Endothelial cell of hepatic sinusoid (primary cell): ENCODE data around the gene FIGNL2.

Experiments used
- in situ Hi-C: cut with HindIII; loops from 2 replicates; pipeline ENCODE4 v1.10.0; 2017; ENCODE audit warnings: low sequenced_read_pairs

FIGNL2 gene, protein sequence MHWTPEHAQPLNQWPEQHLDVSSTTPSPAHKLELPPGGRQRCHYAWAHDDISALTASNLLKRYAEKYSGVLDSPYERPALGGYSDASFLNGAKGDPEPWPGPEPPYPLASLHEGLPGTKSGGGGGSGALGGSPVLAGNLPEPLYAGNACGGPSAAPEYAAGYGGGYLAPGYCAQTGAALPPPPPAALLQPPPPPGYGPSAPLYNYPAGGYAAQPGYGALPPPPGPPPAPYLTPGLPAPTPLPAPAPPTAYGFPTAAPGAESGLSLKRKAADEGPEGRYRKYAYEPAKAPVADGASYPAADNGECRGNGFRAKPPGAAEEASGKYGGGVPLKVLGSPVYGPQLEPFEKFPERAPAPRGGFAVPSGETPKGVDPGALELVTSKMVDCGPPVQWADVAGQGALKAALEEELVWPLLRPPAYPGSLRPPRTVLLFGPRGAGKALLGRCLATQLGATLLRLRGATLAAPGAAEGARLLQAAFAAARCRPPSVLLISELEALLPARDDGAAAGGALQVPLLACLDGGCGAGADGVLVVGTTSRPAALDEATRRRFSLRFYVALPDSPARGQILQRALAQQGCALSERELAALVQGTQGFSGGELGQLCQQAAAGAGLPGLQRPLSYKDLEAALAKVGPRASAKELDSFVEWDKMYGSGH

DNA sequence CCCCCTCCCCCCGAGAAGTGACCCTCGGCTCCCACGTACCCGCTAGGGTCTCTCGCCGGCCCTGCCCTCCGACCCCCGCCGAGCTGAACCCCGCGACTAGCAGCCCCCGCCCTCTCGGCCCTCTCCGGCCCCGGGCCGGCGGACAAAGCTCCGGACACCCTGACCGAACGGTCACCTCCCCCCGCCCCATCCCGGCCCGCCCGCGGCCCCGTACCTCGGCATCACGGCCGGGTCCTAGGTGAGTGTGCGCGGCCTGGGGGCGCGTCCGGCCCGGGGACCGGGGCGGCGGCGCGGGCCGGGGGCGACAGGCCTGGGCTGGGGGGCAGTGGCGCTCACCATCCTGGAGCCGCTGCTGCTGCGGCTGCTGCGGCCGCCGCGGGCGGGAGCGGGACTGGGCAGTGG, at the start of gene FIGNL2:
Gene FIGNL2 (minus strand): TSS at position 393 of the 402 bp plus-strand sequence. CDS start 26,305 bp downstream, outside the sequence.
- in situ Hi-C loops = no loop called here

DNA sequence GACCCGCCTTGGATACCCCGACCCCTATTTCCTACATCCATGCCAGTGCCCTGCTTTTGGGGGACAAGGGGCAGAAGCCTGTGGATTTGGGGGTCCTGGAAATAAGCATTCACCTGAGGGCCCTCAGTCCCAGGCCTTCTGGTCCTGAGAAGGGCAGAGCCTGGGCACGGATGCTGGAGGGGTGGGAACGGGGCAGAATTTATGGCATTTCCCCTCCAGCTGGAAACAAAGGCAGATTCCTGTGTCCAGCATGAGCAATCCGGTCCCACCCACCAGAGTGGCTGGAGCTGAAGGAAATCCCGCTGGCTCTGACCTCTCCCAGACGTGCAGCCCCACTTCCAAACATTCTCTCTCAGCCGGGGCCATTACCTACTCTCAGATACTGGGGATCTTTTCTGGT, 48.7 kb upstream of the FIGNL2 start:
- in situ Hi-C loops = no loop called here

DNA sequence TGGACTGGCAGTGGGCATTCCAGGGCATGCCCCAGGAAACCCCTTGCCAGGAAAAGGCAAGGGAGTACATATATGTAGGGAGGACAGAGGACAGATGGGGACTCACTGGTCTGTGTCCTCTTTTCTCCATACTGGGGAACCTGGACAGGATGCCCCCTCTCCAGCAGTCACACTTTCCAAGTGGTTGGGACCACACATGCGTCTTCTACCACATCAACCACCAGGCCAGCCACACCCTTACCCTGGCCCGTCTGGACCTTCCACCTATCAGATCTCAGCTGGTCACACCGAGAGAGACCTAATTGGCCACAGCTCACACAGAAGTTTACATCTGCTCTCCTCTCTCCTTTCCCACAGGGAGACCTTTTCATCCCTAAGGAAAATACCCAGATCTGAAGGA, 47.7 kb upstream of the FIGNL2 start:
- in situ Hi-C loops = no loop called here

DNA sequence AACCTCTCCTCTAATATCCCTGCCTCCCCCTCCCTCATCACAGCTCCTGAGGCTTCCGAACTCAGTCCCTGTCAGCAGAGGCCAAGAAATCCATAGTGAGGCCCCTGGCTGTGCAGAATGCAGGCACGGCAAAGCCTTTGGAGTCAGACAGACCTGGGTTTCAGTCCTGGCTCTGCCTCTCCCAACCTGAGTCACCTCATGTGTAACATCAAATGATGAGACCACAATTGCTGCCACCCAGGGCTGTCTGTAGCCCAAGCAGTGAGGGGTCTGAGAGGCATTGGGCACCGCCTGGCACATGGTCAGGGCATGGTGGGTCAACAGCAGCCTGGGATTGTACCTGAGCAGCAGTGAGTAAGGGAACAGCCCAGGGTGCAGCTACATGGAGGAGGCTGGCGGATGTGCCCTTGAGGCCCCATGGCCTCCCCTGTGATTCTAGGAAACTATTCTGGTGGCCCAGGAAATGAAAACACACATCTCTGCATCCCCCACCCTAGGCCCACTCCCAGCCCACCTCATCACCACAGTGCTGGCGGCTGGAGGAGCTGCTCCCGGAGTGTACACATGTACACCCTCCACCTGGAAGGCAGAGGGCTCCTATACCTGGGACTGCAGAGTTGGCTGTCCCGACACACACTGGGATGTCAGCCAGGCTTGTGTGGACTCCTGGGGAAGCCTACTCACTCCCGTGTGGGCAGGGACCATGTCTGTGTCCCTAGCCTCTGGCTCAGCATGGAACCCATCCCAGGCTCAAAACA, 47.0 kb upstream of the FIGNL2 start:
- in situ Hi-C loops = no loop called here

DNA sequence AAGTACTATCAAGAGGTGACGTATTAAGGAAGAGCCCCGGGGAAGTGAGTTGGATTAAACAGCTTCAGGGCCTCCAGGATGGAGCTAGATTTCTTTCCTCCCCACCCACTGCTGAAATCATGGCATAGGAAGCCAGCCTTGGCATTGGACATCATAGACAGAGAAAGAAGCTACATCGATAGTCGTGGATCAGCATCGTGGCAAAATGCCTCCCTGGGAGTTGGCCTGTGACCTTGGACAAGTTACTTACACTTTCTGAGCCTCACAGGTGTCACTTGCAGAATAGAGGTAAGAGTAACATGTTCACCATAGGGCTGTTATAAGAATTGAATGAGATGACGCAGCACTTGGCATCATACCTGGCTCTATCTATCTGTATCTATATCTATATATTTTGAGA, 45.3 kb upstream of the FIGNL2 start:
- in situ Hi-C loops = no loop called here

DNA sequence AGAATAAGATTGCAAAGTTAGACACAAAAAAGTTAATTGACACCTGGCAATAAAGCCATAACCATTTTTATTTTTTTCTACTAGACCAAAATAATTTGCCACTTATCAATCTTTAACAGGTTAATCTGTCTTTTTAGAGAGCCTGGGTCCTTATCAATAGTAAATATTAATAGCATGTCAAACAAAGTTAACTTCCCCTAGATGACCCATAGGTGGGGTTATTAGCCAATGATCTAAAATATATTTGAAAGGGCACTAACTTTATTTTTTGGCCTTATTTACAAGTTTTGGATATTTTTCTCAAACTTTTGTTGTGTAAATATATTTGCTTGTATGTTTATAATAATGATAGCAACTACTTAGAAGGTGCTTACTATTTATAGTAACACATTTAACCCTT, 43.3 kb upstream of the FIGNL2 start:
- in situ Hi-C loops = no loop called here

DNA sequence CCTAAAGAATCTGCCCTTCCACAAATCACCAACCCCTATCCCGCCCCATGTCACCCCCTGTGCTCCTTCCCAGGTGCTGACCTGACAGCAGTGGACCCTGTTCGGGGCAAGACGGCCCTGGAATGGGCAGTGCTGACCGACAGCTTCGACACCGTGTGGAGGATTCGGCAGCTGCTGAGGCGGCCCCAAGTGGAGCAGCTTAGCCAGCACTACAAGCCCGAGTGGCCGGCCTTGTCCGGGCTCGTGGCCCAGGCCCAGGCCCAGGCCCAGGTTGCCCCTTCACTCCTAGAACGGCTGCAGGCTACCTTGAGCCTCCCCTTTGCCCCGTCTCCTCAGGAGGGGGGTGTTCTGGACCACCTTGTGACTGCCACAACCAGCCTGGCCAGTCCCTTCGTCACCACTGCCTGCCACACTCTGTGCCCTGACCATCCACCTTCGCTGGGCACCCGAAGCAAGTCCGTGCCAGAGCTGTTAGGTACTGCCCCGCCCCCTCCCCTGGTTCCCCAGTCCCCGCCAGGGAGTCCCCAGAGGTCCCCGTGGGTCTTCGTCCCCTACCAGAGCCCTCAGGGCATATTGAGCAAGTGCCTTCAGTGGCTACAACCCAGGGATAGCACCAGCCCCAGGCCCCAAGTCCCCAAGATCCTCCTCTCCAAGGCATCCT, 42.1 kb upstream of the FIGNL2 start:
- in situ Hi-C loops = no loop called here

DNA sequence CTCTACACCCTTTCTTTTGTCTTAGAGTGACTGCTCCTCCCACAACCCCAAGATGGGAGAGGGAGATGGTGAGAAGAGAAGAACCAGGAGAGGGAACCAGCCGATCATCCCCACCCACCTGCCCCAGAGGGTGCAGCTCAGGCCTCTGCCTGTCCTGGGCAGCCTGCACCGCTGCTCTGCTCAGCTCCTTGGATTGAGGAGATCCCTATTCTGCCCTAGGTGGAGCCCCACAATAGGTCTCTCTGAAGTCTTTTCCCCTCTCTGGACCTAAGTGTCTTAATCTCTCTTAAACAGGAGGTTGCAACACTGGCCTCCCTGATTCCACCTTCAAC, 41.6 kb upstream of the FIGNL2 start:
- in situ Hi-C loops = no loop called here

DNA sequence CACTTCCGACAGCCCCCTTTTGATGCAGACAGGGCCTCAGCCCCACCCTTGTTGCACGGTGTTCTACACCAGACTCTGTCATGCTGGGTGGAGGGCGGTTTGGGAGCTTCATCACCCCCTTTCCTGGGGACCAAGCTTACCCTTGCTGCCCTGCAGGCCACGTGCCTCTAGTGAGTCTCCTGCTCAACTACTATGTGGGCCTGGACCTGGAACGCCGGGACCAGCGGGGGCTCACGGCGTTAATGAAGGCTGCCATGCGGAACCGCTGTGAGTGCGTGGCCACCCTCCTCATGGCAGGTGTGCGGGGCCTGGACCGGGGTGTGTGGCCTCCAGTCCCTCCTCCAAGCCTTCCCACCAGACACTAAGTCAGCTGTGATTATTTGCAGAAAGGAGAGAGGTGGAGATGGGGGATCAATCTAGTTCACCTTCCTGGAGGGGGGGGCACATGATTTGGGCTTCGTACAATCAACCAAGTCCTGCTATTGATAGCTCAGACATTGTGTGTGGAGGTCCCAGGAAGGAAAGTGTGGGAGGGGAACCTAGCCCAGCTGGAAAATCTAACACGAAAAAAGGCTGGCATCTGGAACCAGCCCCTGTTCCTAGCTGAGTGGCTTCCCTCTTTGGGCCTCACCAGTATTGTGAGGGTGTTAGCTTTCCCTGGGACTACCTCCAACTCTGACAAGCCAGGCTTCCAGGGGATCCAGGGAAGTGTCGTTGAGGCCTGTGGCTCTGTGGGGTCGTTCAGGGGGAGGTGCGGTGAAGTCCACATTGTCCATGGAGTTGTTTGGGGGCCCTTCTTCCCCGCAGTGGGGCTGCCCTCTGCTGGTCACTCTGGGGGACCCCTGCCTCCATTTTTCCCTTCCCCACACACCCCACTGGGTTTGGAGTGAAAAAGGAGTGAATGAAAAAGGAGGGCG, 41.0 kb upstream of the FIGNL2 start:
- in situ Hi-C loops = loop anchor here (5.0 kb wide), 1 partner anchor 78 kb away; no protein-coding TSS in a partner anchor

DNA sequence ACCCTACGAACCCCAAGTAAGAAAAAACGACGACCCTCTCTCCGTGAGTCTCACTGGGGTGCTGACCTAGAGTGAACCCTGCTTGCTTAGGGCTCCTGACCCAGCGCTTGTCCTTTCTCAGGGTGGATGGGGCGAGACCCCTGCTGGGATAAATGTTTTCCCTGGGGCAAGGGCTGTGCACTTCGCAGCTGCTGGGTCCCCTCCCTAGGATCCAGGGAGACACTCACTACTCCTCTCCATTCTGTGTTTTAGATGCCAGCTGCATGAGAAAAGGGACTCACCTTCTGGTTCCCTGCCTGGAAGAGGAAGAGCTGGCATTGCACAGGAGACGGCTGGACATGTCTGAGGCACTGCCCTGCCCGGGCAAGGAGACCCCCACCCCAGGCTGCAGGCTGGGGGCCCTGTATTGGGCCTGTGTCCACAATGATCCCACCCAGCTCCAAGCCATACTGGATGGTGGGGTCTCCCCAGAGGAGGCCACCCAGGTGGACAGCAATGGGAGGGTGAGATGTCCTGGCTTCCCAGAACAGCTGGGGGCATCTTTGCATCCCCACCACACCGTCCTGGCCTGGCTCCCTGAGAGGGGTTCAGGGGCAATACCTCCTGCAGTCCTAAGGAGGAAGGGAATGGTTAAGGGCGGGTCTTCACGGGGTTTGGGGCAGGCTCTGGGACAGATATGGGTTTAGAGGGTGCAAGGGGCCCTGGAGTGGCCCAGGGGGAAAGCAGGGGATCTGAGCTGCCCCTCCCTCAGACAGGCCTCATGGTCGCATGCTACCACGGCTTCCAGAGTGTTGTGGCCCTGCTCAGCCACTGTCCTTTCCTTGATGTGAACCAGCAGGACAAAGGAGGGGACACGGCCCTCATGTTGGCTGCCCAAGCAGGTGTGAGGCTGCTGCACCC, 40.0 kb upstream of the FIGNL2 start:
- in situ Hi-C loops = loop anchor here (5.0 kb wide), 1 partner anchor 79 kb away; no protein-coding TSS in a partner anchor

DNA sequence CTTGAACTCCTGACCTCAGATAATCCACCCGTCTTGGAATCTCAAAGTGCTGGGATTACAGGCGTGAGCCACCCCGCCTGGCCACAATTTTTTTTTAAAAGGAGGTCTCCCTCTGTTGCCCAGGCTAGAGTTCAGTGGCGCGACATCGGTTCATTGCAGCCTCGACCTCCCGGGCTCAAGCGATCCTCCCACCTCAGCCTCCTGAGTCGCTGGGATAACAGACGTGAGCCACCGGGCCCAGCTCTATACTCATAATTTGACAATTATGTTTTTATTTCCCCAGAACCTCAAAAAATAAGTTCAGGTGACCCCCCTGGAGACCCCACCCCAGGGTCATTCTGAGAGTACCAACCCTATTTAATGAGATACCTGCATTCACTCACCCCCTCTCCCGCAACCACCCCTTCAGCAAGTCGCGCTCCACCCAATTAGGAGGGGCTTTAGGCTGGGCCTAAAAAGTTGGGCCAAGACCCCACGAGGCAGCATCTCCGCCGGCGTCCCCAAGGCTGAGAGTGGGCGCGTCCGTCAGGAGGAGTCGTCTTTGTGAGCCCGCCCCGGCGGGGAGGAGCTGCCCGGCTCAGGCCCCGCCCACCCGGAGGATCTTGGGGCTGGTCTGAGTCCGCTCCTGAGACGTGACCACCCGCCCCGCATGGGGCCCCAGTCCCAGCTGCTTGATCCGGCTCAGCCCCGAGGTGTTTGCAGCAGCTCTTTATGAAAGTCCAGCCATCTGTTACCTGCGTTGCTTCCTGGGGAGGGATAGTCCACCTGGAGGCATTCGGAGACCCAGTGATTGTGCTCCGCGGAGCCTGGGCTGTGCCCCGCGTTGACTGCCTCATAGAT, 39.2 kb upstream of the FIGNL2 start, which contains the start of gene ANKRD33:
Gene ANKRD33 (plus strand): TSS at position 628 of the 840 bp plus-strand sequence. CDS start 84 bp downstream, at position 712.
- in situ Hi-C loops = loop anchor here (5.0 kb wide), 1 partner anchor 80 kb away; no protein-coding TSS in a partner anchor

DNA sequence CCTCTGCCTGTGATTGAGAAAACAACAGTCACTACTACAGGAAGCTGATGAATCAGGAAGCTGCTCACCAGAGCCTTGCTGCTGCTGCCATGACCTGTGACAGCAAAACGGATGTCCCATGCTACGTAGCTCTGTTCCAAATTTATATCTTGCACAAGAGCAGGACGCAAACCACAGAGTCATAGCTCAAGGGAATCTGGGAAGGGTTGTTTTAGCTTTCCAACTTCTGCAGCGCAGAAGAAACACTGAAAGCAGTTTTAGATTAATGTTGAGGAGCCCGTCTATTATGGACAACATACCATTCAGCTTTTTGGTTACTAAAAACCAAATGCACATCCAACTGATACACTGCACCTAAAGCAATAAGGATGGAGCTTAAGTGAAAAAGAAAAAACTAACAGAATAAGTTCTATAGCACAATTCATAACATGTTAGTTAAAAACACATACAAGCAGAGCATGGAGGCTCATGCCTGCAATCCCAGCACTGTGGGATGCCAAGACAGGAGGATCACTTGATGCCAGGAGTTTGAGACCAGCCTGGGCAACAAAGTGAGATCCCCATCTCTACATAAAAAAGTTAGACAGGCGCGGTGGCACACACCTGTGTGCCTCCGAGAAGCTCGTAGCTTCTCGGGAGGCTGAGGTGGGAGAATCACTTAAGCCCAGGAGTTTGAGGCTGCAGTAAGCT, 37.6 kb upstream of the FIGNL2 start:
- in situ Hi-C loops = loop anchor here (5.0 kb wide), 1 partner anchor 81 kb away; no protein-coding TSS in a partner anchor

DNA sequence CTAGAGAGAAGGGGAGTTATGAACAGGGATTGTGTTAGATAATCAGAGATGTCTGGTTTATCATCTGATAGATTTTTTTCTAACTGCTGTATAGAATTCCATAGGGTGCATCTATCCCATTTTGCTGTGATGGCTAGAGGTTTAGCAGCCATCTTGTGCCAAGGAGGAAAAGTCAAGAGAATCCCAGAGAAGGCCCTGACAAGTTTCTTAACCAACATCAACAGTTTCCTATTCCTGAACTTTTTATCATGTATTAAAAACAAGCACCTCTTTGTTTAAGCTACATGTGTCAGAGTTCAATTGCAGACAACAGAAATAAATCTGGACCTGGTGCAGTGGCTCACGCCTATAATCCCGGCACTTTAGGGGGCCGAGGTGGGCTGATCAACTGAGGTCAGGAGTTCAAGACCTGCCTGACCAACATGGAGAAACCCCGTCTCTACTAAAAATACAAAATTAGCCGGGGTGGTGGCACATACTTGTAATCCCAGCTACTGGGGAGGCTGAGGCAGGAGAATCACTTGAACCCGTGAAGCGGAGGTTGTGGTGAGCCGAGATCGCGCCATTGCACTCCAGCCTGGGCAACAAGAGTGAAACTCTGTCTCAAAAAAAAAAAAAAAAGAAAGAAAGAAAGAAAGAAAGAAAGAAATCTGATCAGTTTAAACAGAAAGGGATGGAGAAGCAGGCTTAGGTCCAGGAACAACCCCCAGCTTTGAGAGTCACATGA, 36.9 kb upstream of the FIGNL2 start:
- in situ Hi-C loops = loop anchor here (5.0 kb wide), 1 partner anchor 82 kb away; no protein-coding TSS in a partner anchor

DNA sequence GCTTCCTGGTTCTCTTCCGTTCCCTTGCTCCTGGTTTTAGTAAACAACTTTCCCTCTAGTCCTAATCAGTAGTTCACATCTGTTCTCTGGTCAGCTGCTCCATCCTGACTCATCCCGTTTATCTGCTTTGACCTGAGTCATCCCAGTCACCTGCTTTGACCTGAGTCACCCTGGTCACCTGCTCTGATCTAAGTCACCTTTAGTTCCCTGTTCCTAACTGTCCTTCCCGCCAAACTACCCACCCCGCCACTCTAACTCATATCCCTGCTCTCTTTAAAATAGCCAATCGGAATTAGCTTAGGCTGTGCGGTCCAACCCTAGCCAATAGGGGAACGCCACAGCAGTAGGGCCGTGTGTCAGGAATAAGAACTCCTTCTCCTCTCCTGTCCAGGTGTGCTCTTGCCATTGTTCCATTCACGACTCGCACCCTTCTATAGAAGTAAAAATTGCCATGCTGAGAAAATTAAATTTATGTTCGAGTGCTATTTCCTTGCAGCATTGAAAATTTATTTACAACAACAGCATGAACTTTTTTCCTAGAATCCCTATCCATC, 36.2 kb upstream of the FIGNL2 start:
- in situ Hi-C loops = loop anchor here (5.0 kb wide), 1 partner anchor 83 kb away; no protein-coding TSS in a partner anchor

DNA sequence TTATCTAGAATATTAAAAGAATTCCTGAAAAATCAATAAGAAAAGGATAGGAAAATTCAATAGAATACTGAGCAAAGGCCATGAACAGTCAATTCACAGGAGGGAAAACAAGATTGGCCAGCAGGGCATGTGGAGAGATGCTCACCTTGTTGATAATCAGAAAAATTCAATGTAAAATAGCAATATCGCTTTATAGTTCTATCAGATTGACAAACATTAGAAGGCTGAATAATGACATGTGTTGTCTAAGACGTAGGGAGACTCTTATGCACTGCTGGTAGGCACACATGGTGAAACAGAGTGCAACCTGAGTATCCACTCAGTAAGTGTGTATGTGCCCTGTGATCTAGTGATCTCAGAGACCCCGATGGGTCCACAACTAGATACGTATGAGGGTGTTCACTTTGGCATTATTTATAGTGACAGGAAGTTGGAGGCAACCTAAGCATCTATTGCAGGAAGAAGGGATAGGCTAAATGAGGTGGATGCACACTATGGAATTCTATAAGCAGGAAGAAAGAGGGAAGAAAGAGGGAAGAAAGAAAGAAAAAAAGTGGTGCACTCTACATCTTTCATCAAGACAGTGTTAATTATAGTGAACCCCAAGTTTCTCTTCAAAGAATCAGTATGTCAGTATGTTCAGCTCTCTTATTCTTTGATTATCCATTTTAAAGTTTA, 35.6 kb upstream of the FIGNL2 start:
- in situ Hi-C loops = no loop called here

DNA sequence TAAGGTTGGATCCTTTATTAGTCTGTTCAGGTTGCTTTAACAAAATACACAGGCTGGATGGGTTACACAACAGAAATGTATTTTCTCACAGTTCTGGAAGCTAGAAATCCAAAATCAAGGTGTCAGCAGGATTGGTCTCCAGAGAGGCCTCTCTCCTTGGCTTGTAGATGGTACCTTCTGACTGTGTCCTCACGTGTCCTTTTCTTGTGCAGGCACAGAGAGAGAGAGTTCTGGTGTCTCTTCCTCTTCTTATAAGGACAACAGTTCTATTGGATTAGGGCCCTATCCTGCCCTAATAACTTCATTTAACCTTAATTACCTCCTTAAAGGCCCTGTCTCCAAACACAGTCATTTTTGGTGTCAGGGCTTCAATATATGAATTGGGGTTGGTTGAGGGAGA, 34.8 kb upstream of the FIGNL2 start:
- in situ Hi-C loops = no loop called here
